ELR (cell line): ENCODE measurements around the gene PCSK1N.
"Not testable (repeated sequence)": the region's sequence is repeated elsewhere in the genome, so short reads cannot be mapped to it uniquely, and the experiment has no call there.

ENCODE experiments used
- DNase-seq: peaks from one replicate; pipeline ENCODE4 v3.0.0-alpha.2; 2015; ENCODE audit warnings: low read depth

The PCSK1N gene, protein sequence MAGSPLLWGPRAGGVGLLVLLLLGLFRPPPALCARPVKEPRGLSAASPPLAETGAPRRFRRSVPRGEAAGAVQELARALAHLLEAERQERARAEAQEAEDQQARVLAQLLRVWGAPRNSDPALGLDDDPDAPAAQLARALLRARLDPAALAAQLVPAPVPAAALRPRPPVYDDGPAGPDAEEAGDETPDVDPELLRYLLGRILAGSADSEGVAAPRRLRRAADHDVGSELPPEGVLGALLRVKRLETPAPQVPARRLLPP

DNA sequence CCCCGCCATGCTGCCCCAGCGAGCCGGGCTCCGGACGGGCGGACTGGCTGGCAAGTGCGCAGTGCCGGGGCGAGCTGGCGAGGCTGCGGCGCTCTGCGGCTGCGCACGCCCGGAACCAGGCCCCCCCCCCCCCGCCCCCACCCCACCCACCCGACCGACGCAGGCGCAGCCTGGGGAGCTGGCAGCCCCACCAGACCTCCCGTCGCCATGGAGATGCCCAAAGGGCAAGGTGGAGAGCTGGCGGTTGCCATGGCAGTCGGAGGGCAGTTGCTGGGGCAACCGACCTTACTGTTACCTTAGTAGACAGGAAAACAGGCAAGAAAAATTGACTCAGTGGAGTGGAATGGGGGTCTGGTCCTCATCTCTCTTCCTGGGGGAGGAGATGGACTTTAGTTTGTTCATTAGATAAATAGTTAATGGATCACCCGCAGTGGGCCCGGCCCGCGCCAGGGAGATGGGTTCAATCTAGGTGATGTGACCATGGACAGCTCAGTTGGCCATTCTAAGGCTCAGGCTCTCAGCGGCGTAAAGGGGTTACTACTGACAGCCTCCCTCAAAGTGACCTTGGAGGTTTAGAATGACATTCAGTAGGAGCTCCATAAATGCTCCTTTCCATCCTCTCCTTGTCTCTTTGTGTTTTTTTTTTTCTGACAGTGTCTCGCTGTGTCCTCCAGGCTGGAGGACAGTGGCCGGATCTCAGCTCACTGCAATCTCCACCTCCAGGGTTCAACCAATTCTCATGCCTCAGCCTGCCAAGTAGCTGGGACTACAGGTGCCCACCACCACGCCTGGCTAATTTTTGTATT is at the start of gene PCSK1N:
Gene PCSK1N, minus strand, starts transcription at position 87 of the 806 bp plus-strand sequence. Its CDS starts 78 bp downstream, at position 9.
- DNase-seq = no peak

DNA sequence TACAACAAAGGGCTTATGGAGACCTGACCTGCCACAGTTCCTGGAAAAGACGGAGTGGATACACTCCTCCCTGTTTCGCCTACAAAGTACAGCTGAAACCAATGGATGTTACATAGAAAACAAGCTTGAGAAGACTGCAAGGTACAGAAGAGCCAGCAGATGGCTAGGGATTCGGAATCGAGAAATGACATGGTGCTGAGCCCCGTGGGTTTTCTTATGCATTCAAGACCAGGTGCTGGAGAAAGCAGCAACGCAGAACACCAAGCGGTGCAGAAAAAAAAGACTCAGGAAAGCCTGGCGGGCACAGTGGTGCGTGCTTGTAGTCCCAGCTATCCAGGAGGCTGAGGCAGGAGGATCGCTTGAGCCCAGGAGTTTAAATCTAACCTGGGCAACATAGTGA is 48.3 kb upstream of the PCSK1N start:
- DNase-seq = no peak

- DNase-seq = not testable (repeated sequence)
These were observed 41.5 kb upstream of the PCSK1N start for GRCh38 chrX:48876944-48877343.

- not testable (repeated sequence) for DNase-seq
These were observed 36.6 kb upstream of the PCSK1N start for GRCh38 chrX:48872017-48872416.

DNA sequence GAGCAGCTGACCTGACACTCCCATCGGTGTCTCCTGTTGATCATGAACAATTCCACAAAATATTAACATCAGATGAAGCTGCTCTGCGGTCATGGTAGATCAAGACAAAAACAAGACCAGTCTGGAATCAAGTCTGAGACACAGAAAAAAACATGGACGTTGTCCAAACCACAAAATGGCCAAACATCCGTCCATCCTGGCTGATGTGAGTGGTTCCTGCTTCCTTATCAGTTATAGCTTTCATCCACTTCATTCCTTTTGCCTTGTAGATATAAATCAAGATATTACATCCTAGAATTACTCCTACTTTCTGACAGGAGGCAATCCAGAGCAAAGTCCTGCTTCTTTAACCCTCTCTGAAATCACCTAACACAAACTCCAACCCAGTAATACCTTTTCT is 28.8 kb upstream of the PCSK1N start:
- DNase-seq = peak; percentile 35

- DNase-seq = peak; percentile 39
These were observed 19.5 kb upstream of the PCSK1N start for GRCh38 chrX:48854898-48855297.

- not testable (repeated sequence) for DNase-seq
These were observed 18.9 kb upstream of the PCSK1N start for GRCh38 chrX:48854121-48854804.

DNA sequence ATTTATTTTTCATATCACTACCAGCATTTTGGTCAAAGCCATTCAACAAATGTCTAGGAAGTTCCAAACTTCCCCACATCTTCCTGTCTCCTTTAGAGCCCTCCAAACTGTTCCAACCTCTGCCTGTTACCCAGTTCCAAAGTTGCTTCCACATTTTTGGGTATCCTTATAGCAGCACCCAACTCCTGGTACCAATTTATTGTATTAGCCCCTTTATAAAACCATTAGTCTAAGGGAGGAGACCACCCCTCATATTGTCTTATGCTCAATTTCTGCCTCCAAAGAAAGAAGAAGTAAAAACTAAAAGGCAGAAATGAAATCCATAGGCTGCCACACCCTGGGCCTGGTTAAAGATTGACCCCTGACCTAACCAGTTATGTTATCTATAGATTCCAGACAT is 18.1 kb upstream of the PCSK1N start:
- DNase-seq = not testable (repeated sequence)

GRCh38 chrX:48852857-48853256 is 17.4 kb upstream of the PCSK1N start:
- no peak for DNase-seq

DNA sequence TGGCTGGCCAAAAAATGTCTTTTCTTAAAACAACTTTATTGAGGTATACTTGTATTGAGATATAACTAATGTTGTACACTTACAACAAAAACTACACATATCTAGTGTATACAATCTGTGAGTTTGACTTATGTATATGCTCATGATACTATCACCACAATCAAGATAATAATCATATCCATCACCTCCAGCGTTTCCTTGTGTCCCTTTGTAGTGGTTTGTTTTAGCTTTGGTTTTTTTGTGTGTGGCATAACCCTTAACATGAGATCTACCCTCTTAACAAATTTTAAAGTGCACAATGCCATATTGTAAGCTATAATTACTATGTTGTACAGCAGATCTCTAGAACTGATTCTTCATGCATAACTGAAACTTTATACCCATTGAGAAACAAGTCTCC is 13.4 kb upstream of the PCSK1N start:
- DNase-seq = no peak

DNA sequence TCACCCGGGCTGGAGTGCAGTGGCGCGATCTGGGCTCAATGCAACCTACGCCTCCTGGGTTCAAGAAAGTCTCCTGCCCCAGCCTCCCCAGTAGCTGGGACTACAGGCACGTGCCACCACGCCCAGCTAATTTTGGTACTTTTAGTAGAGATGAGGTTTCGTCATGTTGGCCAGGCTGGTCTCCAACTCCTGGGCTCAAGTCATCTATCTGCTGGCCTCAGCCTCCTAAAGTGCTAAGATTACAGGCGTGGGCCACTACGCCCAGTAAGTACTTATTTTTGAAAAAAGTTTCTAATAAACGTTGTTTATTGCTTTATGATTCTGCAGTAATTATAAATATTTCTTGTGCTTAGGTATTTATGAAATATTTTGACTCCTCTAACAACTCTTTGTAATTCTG is 4.3 kb upstream of the PCSK1N start:
- no peak for DNase-seq

GRCh38 chrX:48834383-48834709 is 1.1 kb downstream of the PCSK1N start:
- no peak for DNase-seq

GRCh38 chrX:48833542-48834138 is 1.8 kb downstream of the PCSK1N start:
- peak; percentile 11 for DNase-seq

DNA sequence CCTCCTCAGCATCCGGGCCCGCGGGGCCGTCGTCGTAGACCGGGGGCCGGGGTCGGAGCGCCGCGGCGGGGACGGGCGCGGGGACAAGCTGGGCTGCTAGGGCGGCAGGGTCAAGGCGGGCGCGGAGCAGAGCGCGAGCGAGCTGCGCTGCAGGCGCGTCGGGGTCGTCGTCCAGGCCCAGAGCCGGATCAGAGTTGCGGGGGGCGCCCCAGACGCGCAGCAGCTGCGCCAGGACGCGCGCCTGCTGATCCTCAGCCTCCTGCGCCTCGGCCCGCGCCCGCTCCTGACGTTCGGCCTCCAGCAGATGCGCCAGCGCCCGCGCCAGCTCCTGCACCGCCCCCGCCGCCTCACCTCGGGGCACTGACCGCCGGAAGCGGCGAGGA is 3.5 kb downstream of the PCSK1N start:
- no peak for DNase-seq

- DNase-seq = no peak
These were observed 4.1 kb downstream of the PCSK1N start for GRCh38 chrX:48831136-48831908.

DNA sequence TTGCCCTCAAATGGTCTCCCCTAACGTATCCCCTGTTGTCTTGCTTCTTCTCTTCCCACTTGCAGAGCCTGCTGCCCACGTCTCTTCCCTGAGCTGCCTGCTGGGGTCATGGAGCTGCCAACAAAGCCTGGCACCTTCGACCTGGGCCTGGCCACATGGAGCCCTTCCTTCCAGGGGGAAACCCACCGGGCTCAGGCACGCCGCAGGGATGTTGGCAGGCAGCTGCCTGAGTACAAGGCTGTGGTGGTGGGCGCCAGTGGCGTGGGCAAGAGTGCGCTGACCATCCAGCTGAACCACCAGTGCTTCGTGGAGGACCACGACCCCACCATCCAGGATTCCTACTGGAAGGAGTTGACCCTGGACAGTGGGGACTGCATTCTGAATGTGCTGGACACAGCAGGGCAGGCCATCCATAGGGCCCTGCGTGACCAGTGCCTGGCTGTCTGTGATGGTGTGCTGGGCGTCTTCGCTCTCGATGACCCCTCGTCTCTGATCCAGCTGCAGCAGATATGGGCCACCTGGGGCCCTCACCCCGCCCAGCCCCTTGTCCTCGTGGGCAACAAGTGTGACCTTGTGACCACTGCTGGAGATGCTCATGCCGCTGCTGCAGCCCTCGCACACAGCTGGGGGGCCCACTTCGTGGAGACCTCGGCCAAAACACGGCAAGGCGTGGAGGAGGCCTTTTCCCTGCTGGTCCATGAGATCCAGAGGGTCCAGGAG is 6.2 kb downstream of the PCSK1N start:
- DNase-seq = no peak

- no peak for DNase-seq
These were observed 7.8 kb downstream of the PCSK1N start for GRCh38 chrX:48827654-48827968.

- no peak for DNase-seq
These were observed 8.3 kb downstream of the PCSK1N start for GRCh38 chrX:48826876-48827653.

DNA sequence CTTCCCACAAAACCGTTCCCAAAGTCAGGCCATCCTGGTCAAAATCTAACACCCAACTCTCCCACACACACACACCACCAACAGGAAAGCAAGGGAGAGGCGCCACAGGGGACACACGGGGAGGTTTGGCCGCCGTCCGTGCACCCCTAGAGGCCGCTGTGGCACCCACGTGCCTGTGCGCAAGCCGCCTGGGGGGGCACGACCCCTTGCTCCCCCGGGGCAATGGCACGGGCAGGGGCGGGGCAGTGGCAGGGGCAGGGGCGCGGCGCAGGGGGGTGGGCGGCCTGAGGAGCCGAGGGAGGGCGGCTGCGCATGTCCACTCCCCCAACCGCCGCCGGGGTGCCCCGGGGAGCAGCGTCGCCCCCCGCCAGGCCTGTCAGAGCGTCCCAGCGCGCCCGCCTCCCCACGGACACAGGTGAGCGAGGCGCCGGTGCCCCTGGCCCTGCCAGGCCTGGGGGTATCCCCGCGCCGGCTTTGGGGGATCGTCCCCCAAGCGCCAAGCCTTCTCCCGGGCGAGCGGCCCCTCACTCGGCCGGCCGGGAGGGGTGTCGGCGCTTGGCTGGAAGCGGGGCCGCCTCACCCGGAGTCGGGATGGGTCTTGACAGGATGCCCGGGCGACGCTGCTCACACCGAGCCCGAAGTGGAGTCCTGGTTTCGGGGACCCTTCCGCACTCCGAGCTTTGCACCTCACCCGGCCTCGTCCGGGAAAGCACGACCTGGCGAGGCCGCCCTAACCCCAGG is 9.1 kb downstream of the PCSK1N start, which contains the start of gene ERAS:
Gene ERAS, plus strand, starts transcription at position 379 of the 741 bp plus-strand sequence. CDS start 2,611 bp downstream, outside the sequence.
- no peak for DNase-seq

DNA sequence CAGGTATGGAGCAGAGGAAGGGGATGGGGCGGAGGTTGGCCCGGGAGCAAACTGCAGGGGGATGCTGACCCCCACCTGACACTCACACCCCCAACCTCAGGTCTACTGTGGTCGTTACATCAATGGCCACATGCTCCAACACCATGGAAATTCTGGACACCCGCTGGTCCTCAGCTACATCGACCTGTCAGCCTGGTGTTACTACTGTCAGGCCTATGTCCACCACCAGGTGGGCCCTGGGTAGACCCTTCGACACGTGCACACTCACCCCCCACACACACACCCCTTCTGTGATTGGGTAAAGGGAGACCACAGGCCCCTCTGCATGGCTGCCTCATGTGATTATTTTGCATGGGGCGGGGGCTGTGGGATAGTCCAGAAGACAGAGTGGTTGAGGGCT is 11.3 kb downstream of the PCSK1N start:
- DNase-seq = no peak
